ENCODE measurements around the gene PRPF6.

The PRPF6 gene

DNA sequence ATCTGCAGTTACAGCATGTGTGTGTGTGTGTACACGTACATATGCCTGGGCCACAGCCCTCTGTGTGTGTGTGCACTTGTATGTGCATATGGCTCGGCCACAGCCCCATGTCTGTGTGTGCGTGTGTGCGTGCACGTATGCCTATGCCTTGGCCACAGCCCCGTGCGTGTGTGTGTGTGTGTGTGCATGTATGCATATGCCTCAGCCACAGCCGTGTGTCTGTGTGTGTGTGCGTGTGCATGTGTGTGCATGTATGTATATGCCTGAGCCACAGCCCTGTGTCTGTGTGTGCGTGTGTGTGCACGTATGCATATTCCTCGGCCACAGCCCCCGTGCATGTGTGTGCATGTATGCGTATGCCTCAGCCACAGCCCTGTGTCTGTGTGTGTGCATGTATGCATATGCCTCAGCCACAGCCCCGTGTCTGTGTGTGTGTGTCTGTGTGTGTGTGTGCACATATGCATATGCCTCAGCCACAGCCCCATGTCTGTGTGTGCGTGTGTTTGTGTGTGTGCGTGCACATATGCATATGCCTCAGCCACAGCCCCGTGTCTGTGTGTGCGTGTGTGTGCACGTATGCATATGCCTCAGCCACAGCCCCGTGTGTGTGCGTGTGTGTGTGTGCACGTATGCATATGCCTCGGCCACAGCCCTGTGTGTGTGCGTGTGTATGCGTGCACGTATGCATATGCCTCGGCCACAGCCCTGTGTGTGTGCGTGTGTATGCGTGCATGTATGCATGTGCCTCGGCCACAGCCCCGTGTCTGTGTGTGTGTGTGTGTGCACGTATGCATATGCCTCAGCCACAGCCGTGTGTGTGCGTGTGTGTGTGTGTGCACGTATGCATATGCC is 40.4 kb downstream of the PRPF6 start:
- no peak for DNase-seq

DNA sequence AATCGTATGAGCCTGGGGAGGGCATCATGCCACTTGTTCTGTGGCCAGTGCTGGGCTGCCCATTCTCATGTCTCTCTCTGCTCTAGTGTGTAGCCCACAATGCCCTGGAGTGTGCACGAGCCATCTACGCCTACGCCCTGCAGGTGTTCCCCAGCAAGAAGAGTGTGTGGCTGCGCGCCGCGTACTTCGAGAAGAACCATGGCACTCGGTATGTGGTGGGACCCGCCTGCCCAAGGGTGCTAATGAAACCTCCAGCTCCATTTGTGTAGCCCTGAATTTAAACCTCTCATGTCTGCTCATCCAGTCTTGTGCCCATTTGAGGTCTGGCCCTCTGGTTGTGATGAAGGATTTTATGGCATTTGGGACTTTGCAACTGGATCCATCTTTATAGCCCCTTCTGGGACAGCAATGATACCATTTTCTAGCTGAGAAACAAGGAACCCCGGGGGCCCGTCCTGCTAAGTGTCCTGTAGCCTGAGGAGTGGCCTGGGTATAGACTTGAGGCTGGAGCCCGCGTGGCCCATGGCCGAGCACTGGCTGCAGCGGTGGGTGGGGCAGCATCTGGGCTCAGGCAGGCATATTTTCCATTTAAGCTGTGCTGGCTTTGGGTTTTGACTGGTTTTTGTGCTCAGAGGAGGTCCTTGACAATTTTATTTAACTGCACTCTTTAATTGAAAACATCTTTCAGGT is 41.9 kb downstream of the PRPF6 start:
- no peak for DNase-seq

- DNase-seq, result no peak
These were observed 42.6 kb downstream of the PRPF6 start for GRCh38 chr20:64023361-64024140.

DNA sequence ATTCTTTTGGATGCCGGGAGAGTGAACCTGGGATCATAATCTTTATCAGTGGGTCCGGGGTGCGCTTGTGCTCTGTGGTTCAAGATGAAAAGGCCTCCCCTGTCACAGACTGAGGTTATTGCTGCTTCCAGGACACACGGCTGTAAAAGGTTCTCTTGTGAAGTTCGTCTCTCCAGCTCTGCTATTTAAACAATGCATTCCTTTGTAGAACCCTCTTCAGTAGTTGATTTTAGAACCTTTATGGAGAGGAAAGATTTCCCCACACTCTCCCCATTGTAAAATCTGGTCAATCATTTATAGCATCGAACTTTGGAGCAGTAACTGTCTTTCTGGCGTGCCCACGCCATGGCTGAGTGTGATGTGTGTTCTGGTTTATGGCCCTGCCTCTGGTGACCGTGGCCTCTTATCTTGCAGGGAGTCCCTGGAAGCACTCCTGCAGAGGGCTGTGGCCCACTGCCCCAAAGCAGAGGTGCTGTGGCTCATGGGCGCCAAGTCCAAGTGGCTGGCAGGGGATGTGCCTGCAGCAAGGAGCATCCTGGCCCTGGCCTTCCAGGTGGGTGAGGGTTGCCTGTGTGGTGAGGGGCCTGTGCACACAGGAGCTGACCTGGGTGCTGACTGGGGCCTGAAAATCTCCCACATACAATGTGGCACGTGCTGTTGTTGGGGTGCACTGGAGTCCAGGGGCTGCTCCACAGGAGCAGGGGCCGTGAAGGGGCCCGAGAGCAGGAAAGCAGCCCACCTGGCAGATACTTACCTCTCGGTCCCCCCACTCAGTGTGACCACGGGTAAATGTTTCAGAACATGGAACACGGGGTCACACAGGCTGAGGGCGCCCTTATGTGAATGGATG is 43.4 kb downstream of the PRPF6 start:
- DNase-seq, result no peak

DNA sequence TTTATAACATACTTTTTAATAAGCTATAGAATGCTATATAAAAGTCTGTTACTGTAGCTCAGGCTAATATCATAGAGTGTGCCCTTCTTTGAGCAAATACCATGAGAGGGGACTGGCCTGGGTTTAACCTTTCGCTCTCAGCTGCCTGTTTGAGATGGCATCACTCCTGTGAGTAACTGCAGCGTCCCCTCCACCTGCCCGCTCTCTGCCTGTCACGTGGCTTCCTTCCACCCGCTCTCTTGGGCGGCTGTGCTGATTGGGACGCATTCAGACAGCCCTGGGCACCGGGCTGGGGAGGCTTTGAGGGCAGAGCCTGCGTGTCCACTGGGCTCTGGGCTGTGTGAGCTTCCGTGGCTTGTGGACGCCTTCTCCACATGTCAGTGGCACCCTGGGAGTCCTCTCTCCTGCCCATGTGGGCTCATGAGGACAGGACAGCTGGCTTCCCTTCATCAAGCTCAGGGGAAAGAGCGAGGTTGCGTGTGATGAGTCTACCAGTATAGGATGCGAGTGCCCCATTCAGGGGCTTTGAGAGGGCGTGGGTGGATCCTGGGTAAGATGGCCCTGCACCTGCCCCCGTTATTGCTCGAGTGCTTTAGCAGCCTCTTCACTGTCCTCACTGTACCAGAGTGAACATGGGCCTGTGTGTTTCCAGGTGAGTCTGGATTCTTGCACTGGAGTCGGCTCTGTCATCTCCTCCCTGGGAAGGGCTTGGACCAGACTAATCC is 44.3 kb downstream of the PRPF6 start:
- DNase-seq, result no peak

DNA sequence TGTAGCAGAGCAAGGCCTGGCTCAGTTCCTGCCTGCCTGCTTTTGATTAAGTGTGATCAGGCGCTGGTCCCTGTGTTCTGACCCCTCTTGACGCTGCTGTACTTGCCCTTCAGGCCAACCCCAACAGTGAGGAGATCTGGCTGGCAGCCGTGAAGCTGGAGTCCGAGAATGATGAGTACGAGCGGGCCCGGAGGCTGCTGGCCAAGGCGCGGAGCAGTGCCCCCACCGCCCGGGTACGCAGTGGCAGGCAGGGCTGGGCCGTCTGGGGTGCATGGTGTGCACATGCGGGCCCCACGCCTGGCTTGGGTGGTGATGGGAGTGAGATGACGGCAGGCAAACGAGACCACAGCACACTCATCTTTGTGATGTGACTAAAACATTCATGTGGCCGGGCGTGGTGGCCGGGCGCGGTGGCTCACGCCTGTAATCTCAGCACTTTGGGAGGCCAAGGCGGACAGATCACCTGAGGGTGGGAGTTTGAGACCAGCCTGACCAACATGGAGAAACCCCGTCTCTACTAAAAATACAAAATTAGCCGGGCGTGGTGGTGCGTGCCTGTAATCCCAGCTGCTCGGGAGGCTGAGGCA is 45.0 kb downstream of the PRPF6 start:
- DNase-seq, result no peak

GRCh38 chr20:64027981-64028685 is 47.2 kb downstream of the PRPF6 start:
- DNase-seq, result no peak

- DNase-seq, result no peak
These were observed 48.6 kb downstream of the PRPF6 start for GRCh38 chr20:64029293-64030117.

DNA sequence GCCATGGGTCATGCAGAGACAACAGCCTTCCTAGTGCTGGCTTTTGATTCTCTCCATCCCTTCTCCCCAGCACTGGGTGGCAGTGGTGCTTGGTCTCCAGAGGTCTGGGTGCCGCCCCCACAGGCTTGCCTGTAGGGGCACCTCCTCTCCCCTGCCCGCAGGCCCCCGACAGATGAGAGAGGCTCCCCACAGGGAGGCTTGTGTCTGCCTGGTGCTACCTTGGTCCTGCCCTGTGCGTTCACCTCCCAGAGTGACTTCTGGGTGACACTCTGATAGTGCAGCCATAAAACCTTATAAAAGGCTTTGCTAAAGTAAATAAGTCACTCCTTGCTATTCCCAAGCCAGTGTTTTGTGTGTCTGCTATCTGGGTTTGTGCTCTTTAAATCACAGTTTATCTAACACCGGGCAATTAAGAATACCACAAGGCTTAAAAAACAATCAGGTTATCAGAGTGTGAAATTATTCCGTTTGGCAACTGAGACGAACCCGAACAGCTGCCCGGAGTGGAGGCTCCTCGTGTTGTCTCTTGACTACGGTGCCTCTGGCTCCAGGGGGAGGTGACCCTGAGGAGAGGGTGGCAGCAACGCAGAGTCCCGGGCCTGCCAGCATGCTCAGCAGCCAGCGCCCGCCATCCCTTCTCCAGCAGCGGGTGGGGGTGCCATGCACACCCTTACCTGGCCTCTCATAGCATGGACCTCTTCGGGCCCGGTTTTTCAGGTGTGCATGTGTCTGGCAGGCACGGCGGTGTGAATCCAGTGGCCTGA is 49.6 kb downstream of the PRPF6 start:
- no peak for DNase-seq

- no peak for DNase-seq
These were observed 50.9 kb downstream of the PRPF6 start for GRCh38 chr20:64031822-64032314.

- no peak for DNase-seq
These were observed 52.0 kb downstream of the PRPF6 start for GRCh38 chr20:64032706-64033624.

GRCh38 chr20:64033981-64034493 is 53.1 kb downstream of the PRPF6 start:
- no peak for DNase-seq

GRCh38 chr20:64035066-64035932 is 54.4 kb downstream of the PRPF6 start:
- no peak for DNase-seq

- no peak for DNase-seq
These were observed 55.0 kb downstream of the PRPF6 start, which contains the start of gene C20orf204 for GRCh38 chr20:64035933-64036345. Gene C20orf204 (plus strand): TSS chr20:64036182. CDS start chr20:64036324, 142 bp downstream.

DNA sequence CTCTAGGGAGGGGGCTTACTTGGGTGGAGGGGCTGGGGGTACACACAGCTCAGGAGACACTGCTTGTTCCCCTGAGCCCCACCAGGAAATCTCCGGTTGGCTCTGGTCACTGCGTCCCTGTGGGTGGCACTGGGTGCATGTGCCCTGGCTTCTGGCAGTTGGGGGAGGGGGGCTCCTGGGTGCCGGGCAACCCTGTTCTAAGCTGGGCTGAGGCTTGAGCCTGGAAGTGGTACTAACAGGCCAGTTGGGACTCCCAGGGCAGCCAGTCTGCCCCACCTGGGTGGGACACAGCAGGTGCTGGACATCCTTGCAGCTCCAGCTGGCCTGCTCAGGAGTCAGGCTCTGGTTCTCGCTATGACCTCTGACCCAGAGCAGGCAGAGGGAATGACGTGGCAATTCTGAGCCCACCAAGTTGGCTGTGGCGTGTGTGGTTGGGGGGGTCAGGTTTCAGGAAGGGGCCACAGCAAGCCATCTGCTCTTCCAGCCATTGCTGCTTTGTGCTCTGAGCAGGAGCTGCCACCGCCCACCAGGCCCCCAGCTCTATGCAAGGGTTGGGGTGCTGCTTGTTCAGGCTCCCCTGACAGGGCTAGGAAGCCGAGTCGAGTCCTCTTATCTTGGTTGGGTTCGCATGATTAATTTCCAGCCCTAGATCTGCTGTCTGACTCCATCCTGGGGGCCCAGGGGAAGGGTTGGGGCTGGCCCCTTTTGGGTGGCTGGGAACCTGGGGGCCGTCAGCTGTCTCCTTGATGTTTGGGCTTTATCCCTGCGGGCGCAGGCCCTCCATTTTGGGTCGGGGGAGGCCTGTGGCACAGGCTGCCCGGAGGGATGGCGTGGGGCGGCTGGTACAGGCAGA is 55.6 kb downstream of the PRPF6 start:
- peak; percentile 51 for DNase-seq

GRCh38 chr20:64037199-64037497 is 56.2 kb downstream of the PRPF6 start:
- DNase-seq, result no peak

All from hematopoietic multipotent progenitor cell treated with erythropoietin and hydrocortisone succinate and interleukin-3 and kit ligand, for 4 days (in vitro differentiated cells).